ENCODE measurements around the gene RNFT2.

DNA sequence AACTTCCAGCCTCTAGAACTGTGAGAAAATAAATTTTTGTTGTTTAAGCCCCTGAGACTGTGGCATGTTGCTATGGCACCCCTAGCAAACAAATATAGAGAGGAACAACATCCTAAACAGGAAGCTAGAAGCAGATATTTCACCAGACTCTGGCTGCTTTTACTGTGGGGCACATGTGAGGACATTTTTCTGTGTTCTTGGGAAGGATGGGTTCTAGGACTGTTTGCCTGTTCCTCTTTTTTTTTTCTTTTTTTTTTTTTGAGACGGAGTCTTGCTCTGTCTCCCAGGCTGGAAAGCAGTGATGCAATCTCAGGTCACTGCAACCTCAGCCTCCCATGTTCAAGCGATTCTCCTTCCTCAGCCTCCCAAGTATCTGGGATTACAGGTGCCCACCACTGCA, 147.4 kb downstream of the RNFT2 start:
- no peak for TF ChIP-seq TCF7L2 (IDR thresholded peaks at IDR 0.05; ENCODE audit: low read depth, low read length)
- TF ChIP-seq, protein P1, sequence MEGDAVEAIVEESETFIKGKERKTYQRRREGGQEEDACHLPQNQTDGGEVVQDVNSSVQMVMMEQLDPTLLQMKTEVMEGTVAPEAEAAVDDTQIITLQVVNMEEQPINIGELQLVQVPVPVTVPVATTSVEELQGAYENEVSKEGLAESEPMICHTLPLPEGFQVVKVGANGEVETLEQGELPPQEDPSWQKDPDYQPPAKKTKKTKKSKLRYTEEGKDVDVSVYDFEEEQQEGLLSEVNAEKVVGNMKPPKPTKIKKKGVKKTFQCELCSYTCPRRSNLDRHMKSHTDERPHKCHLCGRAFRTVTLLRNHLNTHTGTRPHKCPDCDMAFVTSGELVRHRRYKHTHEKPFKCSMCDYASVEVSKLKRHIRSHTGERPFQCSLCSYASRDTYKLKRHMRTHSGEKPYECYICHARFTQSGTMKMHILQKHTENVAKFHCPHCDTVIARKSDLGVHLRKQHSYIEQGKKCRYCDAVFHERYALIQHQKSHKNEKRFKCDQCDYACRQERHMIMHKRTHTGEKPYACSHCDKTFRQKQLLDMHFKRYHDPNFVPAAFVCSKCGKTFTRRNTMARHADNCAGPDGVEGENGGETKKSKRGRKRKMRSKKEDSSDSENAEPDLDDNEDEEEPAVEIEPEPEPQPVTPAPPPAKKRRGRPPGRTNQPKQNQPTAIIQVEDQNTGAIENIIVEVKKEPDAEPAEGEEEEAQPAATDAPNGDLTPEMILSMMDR (IDR thresholded peaks at IDR 0.05), result no peak
- TF ChIP-seq, protein P2, sequence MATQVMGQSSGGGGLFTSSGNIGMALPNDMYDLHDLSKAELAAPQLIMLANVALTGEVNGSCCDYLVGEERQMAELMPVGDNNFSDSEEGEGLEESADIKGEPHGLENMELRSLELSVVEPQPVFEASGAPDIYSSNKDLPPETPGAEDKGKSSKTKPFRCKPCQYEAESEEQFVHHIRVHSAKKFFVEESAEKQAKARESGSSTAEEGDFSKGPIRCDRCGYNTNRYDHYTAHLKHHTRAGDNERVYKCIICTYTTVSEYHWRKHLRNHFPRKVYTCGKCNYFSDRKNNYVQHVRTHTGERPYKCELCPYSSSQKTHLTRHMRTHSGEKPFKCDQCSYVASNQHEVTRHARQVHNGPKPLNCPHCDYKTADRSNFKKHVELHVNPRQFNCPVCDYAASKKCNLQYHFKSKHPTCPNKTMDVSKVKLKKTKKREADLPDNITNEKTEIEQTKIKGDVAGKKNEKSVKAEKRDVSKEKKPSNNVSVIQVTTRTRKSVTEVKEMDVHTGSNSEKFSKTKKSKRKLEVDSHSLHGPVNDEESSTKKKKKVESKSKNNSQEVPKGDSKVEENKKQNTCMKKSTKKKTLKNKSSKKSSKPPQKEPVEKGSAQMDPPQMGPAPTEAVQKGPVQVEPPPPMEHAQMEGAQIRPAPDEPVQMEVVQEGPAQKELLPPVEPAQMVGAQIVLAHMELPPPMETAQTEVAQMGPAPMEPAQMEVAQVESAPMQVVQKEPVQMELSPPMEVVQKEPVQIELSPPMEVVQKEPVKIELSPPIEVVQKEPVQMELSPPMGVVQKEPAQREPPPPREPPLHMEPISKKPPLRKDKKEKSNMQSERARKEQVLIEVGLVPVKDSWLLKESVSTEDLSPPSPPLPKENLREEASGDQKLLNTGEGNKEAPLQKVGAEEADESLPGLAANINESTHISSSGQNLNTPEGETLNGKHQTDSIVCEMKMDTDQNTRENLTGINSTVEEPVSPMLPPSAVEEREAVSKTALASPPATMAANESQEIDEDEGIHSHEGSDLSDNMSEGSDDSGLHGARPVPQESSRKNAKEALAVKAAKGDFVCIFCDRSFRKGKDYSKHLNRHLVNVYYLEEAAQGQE (IDR thresholded peaks at IDR 0.05; ENCODE audit: insufficient read depth in 1 of 2, low read depth in 2 of 2, low read length in 1 of 2), result no peak

All from Panc1 (cell line).